Measurements from ENCODE around the gene POLR2L. TPM values are rescaled to one million over a fixed set of nuclear protein-coding genes. Genes with fewer than 3 reads are reported as not detected.
A peak's percentile ranks its signal among the peaks of the same experiment; 100 is the strongest.

POLR2L gene
- polyA plus RNA-seq, 1 of the 3 experiments (the other 2 are of a cell fraction) = 540 TPM

DNA sequence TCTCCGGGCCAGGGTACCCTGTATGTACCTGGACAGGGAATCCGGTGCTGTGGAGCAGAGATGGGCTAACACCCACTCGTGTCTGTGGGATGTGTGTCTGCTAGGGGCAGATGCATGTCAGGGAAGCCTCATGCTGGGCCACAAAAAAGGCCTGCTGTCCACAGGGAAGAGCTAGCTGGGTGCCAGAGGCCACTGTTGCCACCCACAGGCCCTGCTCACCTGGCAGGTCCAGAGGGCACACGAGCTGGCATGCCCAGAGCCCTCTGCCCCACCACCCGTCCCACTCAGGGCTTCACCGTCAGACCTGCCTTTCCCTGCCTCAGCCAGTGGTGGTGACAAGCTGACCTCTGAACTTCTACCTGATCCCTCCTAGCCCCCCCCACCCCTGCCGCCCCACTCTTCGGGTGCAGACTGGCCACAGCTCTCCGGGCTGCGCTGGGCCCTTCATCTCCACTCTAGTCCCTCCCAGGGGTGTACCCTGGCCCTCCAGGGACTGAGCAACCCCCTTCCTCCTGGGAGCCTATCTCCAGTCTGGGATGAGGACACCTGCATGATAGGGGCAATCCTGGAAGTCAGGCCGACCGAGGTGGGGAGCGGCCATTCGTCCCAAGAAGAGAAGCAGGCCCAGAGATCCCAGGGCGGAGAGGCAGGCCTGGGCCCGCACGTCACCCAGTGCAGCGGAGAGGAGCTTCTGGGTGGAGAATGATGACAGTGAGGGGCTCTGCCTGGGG lies 45.6 kb downstream of the POLR2L start:
- peak overlapping the region; percentile 90 to 92 for H3K4me3 ChIP-seq (ENCODE audit: low read depth in 2 of 2, low read length in 1 of 2)
- TF ChIP-seq TAF1 (IDR thresholded peaks at IDR 0.05; ENCODE audit: borderline replicate concordance, low read depth, low read length) (no peak), TEAD4 (IDR thresholded peaks at IDR 0.05; ENCODE audit: borderline replicate concordance, insufficient read depth) (no peak)
- no peak for DNase-seq
- H3K9me2 ChIP-seq = no peaks in the 10 kb centered on the region
- peaks cover 8 to 40% of the 10 kb centered on the region in 2 experiments; a peak in 2 of 4 replicates for H3K4me1 ChIP-seq (ENCODE audit: control insufficient read depth in 1 of 2, insufficient read depth in 2 of 2, low read depth in 1 of 2, low read length in 1 of 2)
- H2AFZ ChIP-seq (ENCODE audit: low read depth) = no peak overlapping the region
- H3K9me3 ChIP-seq = no peaks in the 10 kb centered on the region
- peak overlapping the region; percentile 93 for H3K27ac ChIP-seq (ENCODE audit: low read depth in 2 of 2, low read length in 1 of 2)
- CTCF ChIA-PET = interaction anchor here (0.6 to 6.3 kb wide), 4 partner anchors 13 to 68 kb away, joined by 3 to 43 read pairs (median 3); no protein-coding TSS in a partner anchor
- H3F3A ChIP-seq (replicated peaks; ENCODE audit: insufficient read depth) = peaks cover 14% of the 10 kb centered on the region
- H4K20me1 ChIP-seq (ENCODE audit: insufficient read depth) = no peaks in the 10 kb centered on the region
- H3K79me2 ChIP-seq (ENCODE audit: insufficient read depth) = peaks cover 20% of the 10 kb centered on the region
- 32% methylated on average over 9 of the region's 18 CpGs for WGBS (ENCODE audit: low lambda C conversion rate)
- peak overlapping the region; percentile 87 for H3K9ac ChIP-seq
- peak overlapping the region; percentile 100 for H3K4me2 ChIP-seq
- POLR2A ChIA-PET = interaction anchor here (0.6 to 2.2 kb wide), 3 partner anchors 12 to 235 kb away, joined by 3 to 14 read pairs (median 5); partner anchors contain the start of genes PNPLA2 and RPLP2
- H3K36me3 ChIP-seq (replicated peaks in 1 of 2; ENCODE audit: control insufficient read depth in 1 of 2, insufficient read depth in 2 of 2, low read length in 1 of 2) = peaks cover 0 to 46% of the 10 kb centered on the region in 2 experiments
- H3K27me3 ChIP-seq (ENCODE audit: insufficient read depth) = no peaks in the 10 kb centered on the region

- no peaks in the 10 kb centered on the region for H3K27me3 ChIP-seq (ENCODE audit: insufficient read depth)
- peaks cover 20% of the 10 kb centered on the region for H3K79me2 ChIP-seq (ENCODE audit: insufficient read depth)
- peaks cover 8 to 40% of the 10 kb centered on the region in 2 experiments; a peak in 2 of 4 replicates for H3K4me1 ChIP-seq (ENCODE audit: control insufficient read depth in 1 of 2, insufficient read depth in 2 of 2, low read depth in 1 of 2, low read length in 1 of 2)
- peak; percentile 84 for DNase-seq
- peak overlapping the region; percentile 90 to 92 for H3K4me3 ChIP-seq (ENCODE audit: low read depth in 2 of 2, low read length in 1 of 2)
- WGBS (ENCODE audit: low lambda C conversion rate) = 13% methylated on average over 9 of the region's 26 CpGs
- CTCF ChIA-PET = interaction anchor here (0.9 to 6.3 kb wide), 3 partner anchors 12 to 68 kb away, joined by 3 to 43 read pairs (median 4); no protein-coding TSS in a partner anchor
- TF ChIP-seq POLR2AphosphoS5 (IDR thresholded peaks at IDR 0.05; ENCODE audit: low read depth, low read length) = peak; percentile 58; the same call in 1 of the 2 replicates
- TF ChIP-seq TAF1 (IDR thresholded peaks at IDR 0.05; ENCODE audit: borderline replicate concordance, low read depth, low read length) = peak; percentile 63; the same call in 1 of the 2 replicates
- TF ChIP-seq MAX (IDR thresholded peaks at IDR 0.05; ENCODE audit: low read depth) = peak; percentile 90
- peak; percentile 91 for TF ChIP-seq MXI1 (IDR thresholded peaks at IDR 0.05; ENCODE audit: low read depth, low read length)
- no peak for TF ChIP-seq NFIC (IDR thresholded peaks at IDR 0.05; ENCODE audit: borderline replicate concordance)
- TF ChIP-seq YY1 (IDR thresholded peaks at IDR 0.05; ENCODE audit: low read depth) = no peak
- peak overlapping the region; percentile 87 for H3K9ac ChIP-seq
- H3K4me2 ChIP-seq = peak overlapping the region; percentile 100
- H3K27ac ChIP-seq (ENCODE audit: low read depth in 2 of 2, low read length in 1 of 2) = peak overlapping the region; percentile 93
- peaks cover 0 to 46% of the 10 kb centered on the region in 2 experiments for H3K36me3 ChIP-seq (replicated peaks in 1 of 2; ENCODE audit: control insufficient read depth in 1 of 2, insufficient read depth in 2 of 2, low read length in 1 of 2)
- POLR2A ChIA-PET = interaction anchor here (0.6 to 2.5 kb wide), 4 partner anchors 8 to 234 kb away, joined by 3 to 14 read pairs (median 6); partner anchors contain the start of genes PNPLA2 and RPLP2
- no peaks in the 10 kb centered on the region for H3K9me3 ChIP-seq
- peaks cover 14% of the 10 kb centered on the region for H3F3A ChIP-seq (replicated peaks; ENCODE audit: insufficient read depth)
- no peaks in the 10 kb centered on the region for H3K9me2 ChIP-seq
- no peaks in the 10 kb centered on the region for H4K20me1 ChIP-seq (ENCODE audit: insufficient read depth)
- no peak overlapping the region for H2AFZ ChIP-seq (ENCODE audit: low read depth)
These were observed 46.4 kb downstream of the POLR2L start for GRCh38 chr11:795634-796564.

Measured in SK-N-SH (cell line).